IMR-90 (cell line): ENCODE measurements around the gene RRP15.

Experiments used
- BHLHE40 ChIP-seq: fragments of 150-350 bp; IDR thresholded peaks from 2 replicates; pipeline ENCODE4 v1.6.1; 2016; ENCODE audit warnings: mild to moderate bottlenecking, low read depth, low read length
- CEBPB ChIP-seq: IDR thresholded peaks from 2 replicates; pipeline ENCODE4 v1.6.1; 2012; ENCODE audit warnings: low read depth, low read length, improper control_type of control experiment
- CTCF ChIP-seq: conservative IDR thresholded peaks from 2 replicates; pipeline ENCODE4 v1.5.1; 2012; ENCODE audit warnings: mild to moderate bottlenecking, low read depth, low read length, improper control_type of control experiment
- ELK1 ChIP-seq: fragments of 150-350 bp; IDR thresholded peaks from 2 replicates; pipeline ENCODE4 v1.6.1; 2016; ENCODE audit warnings: low read depth, mild to moderate bottlenecking, low read length, moderate library complexity, borderline replicate concordance
- MAFK ChIP-seq: IDR thresholded peaks from 2 replicates; pipeline ENCODE4 v1.6.1; 2012; ENCODE audit warnings: low read depth, low read length, improper control_type of control experiment
- MAZ ChIP-seq: IDR thresholded peaks from 2 replicates; pipeline ENCODE4 v1.6.1; 2012; ENCODE audit warnings: low read depth, mild to moderate bottlenecking, low read length, improper control_type of control experiment, moderate library complexity, borderline replicate concordance
- MXI1 ChIP-seq: IDR thresholded peaks from 2 replicates; pipeline ENCODE4 v1.6.1; 2012; ENCODE audit warnings: low read depth, mild to moderate bottlenecking, low read length, moderate library complexity, borderline replicate concordance
- NFE2L2 ChIP-seq: fragments of 150-350 bp; IDR thresholded peaks from 2 replicates; pipeline ENCODE4 v1.6.1; 2016; ENCODE audit warnings: low read depth, mild to moderate bottlenecking, low read length
- POLR2A ChIP-seq: IDR thresholded peaks from 2 replicates; pipeline ENCODE4 v1.6.1; 2012; ENCODE audit warnings: mild to moderate bottlenecking, low read depth, low read length
- RAD21 ChIP-seq: IDR thresholded peaks from 2 replicates; pipeline ENCODE4 v1.6.1; 2012; ENCODE audit warnings: low read length, improper control_type of control experiment
- RFX5 ChIP-seq: IDR thresholded peaks from 2 replicates; pipeline ENCODE4 v1.8.0; 2012; ENCODE audit warnings: low read depth, mild to moderate bottlenecking, low read length, moderate library complexity
- USF2 ChIP-seq: fragments of 150-350 bp; IDR thresholded peaks from 2 replicates; pipeline ENCODE4 v1.6.1; 2017; ENCODE audit warnings: mild to moderate bottlenecking, antibody characterized with exemption, low read length, low read depth

- no peak for TF ChIP-seq MAZ
- TF ChIP-seq POLR2A: no peak
- TF ChIP-seq CTCF: no peak
- no peak for TF ChIP-seq RFX5
- TF ChIP-seq ELK1: no peak
- no peak for TF ChIP-seq USF2
- TF ChIP-seq RAD21: no peak
- no peak for TF ChIP-seq CEBPB
- TF ChIP-seq MXI1: no peak
- TF ChIP-seq NFE2L2: no peak
- no peak for TF ChIP-seq MAFK
- no peak for TF ChIP-seq BHLHE40
These were observed 37.7 kb downstream of the RRP15 start for GRCh38 chr1:218322762-218323161.
